Liver (tissue), 3 donors: ENCODE measurements around the gene SEMA6B.

Source experiments
- ATF3 ChIP-seq: IDR thresholded peaks from 2 replicates; pipeline ENCODE4 v1.6.1; 2016; ENCODE audit warnings: antibody characterized with exemption
- CTCF ChIP-seq: fragments of 150-350 bp; IDR thresholded peaks from 2 replicates; pipeline ENCODE4 v1.5.1; 2017; ENCODE audit warnings: improper control_type of control experiment, low read depth, low read length; ENCODE audit not compliant: missing input control
- EGR1 ChIP-seq, 2 donors: IDR thresholded peaks; 2 replicates each; pipeline ENCODE4 v1.6.1; 2016 to 2018; ENCODE audit warnings: antibody characterized with exemption in 2 of 2, low read depth in 2 of 2
- JUND ChIP-seq, 2 donors: IDR thresholded peaks; 2 replicates each; pipeline ENCODE4 v1.6.1; 2016; ENCODE audit warnings: antibody characterized with exemption in 2 of 2
- MAX ChIP-seq: IDR thresholded peaks from 2 replicates; pipeline ENCODE4 v1.6.1; 2016; ENCODE audit warnings: antibody characterized with exemption
- RAD21 ChIP-seq, 2 donors: IDR thresholded peaks; 2 replicates each; pipeline ENCODE4 v1.6.1; 2016; ENCODE audit warnings: antibody characterized with exemption in 2 of 2, mild to moderate bottlenecking in 2 of 2
- RXRA ChIP-seq, 2 donors: IDR thresholded peaks; 2 replicates each; pipeline ENCODE4 v1.6.1; 2017 to 2018; ENCODE audit warnings: antibody characterized with exemption in 2 of 2, mild to moderate bottlenecking in 1 of 2
- SP1 ChIP-seq: IDR thresholded peaks from 2 replicates; pipeline ENCODE4 v1.6.1; 2018; ENCODE audit warnings: antibody characterized with exemption, mild to moderate bottlenecking
- TAF1 ChIP-seq: conservative IDR thresholded peaks from 2 replicates; pipeline ENCODE4 v1.6.1; 2016; ENCODE audit warnings: antibody characterized with exemption, mild to moderate bottlenecking
- YY1 ChIP-seq: IDR thresholded peaks from 2 replicates; pipeline ENCODE4 v1.6.1; 2016; ENCODE audit warnings: antibody characterized with exemption, mild to moderate bottlenecking
- ZBTB33 ChIP-seq: IDR thresholded peaks from 2 replicates; pipeline ENCODE4 v1.6.1; 2016; ENCODE audit warnings: antibody characterized with exemption
- donor health status: healthy.
- donor health status: healthy.

- TF ChIP-seq CTCF (no peak), TAF1 (no peak), MAX (no peak), YY1 (no peak), SP1 (no peak), ZBTB33 (no peak), RAD21 (IDR thresholded peaks at IDR 0.05) (no peak), JUND (IDR thresholded peaks at IDR 0.05) (no peak), ATF3 (no peak), RXRA (IDR thresholded peaks at IDR 0.05) (no peak), EGR1 (IDR thresholded peaks at IDR 0.05; ENCODE audit: low read depth in 2 of 2) (no peak)
These were observed 46.7 kb upstream of the SEMA6B start for GRCh38 chr19:4606181-4606580.
